ENCODE results near the gene MTHFD1L.

GRCh38 chr6:150928882-150929281 lies 63.4 kb downstream of the MTHFD1L start:
- TF ChIP-seq TCF4 (CRISPR knock-in tag; IDR thresholded peaks at IDR 0.05; ENCODE audit: borderline replicate concordance) (no peak), ARNTL (CRISPR knock-in tag; IDR thresholded peaks at IDR 0.05; ENCODE audit: borderline replicate concordance, low read depth) (no peak), TOX (CRISPR knock-in tag; IDR thresholded peaks at IDR 0.05; ENCODE audit: borderline replicate concordance) (no peak), CREB5 (CRISPR knock-in tag; IDR thresholded peaks at IDR 0.05; ENCODE audit: low read depth) (no peak), BACH2 (CRISPR knock-in tag; IDR thresholded peaks at IDR 0.05; ENCODE audit: borderline replicate concordance) (no peak), ISL1 (CRISPR knock-in tag; IDR thresholded peaks at IDR 0.05) (no peak), CSRNP3 (CRISPR knock-in tag; IDR thresholded peaks at IDR 0.05) (no peak), PATZ1 (CRISPR knock-in tag; IDR thresholded peaks at IDR 0.05; ENCODE audit: borderline replicate concordance) (no peak), ZFP3 (CRISPR knock-in tag; IDR thresholded peaks at IDR 0.05) (no peak), RARB (CRISPR knock-in tag; IDR thresholded peaks at IDR 0.05) (no peak)

All from SK-N-SH treated with all-trans-retinoic acid at 6 μM for 48 hours (cell line).